IMR-90 (cell line): Measurements from ENCODE around the gene RPP40. TPM values are rescaled to one million over a fixed set of nuclear protein-coding genes. Genes with fewer than 3 reads are reported as not detected.

Source experiments
- ATAC-seq: fragments of 200-7000 bp; cut with Tn5 transposase; 2 replicates; pipeline ENCODE4 v1.9.1; 2020; ENCODE audit warnings: low read depth, mild to moderate bottlenecking, moderate library complexity
- BruUV-seq: library from RNA; stranded (reverse); fragments of 400-500 nt; replicated peaks from 2 replicates; lab custom pipeline; 2021; lab: Mats Ljungman, UMichigan
- CTCF ChIA-PET: fragments of 300-600 bp; formaldehyde crosslinking; extraction: SDS; loops from one replicate; lab custom pipeline; 2021; ENCODE audit warnings: antibody characterized with exemption; lab: Yijun Ruan, JAX
- POLR2A ChIA-PET: fragments of 300-600 bp; sonication (Branson Sonifier 250); formaldehyde crosslinking; loops from one replicate; lab custom pipeline; 2022; ENCODE audit warnings: antibody characterized with exemption; ENCODE audit not compliant: unreplicated experiment; lab: Charles Lee
- DNase-seq: peaks from one replicate; pipeline ENCODE4 v3.0.0; 2013
- H2AFZ ChIP-seq: replicated peaks from 2 replicates; pipeline ENCODE3; 2013; ENCODE audit warnings: low read length, mild to moderate bottlenecking; ENCODE audit not compliant: poor library complexity
- H2AK5ac ChIP-seq: 2 replicates; pipeline ENCODE4 v1.6.1; 2013; ENCODE audit warnings: low read depth, low read length, inconsistent platforms
- H2AK9ac ChIP-seq: replicated peaks from 2 replicates; pipeline ENCODE3; 2013; ENCODE audit warnings: mild to moderate bottlenecking, low read depth, low read length, moderate library complexity; ENCODE audit not compliant: poor library complexity
- H2BK120ac ChIP-seq: 2 replicates; pipeline ENCODE4 v1.6.1; 2013; ENCODE audit warnings: low read depth, low read length, inconsistent platforms
- H2BK15ac ChIP-seq: 3 replicates; pipeline ENCODE4 v1.6.1; 2013; ENCODE audit warnings: low read depth, low read length, inconsistent platforms
- H2BK20ac ChIP-seq: 2 replicates; pipeline ENCODE4 v1.6.1; 2013; ENCODE audit warnings: low read depth, mild to moderate bottlenecking, inconsistent platforms, low read length, moderate library complexity
- H2BK5ac ChIP-seq: 2 replicates; pipeline ENCODE4 v1.6.1; 2013; ENCODE audit warnings: mild to moderate bottlenecking, low read depth, low read length, inconsistent platforms; ENCODE audit not compliant: poor library complexity, severe bottlenecking
- H3K14ac ChIP-seq: replicated peaks from 2 replicates; pipeline ENCODE4 v1.6.1; 2013; ENCODE audit warnings: low read depth, low read length, inconsistent platforms
- H3K18ac ChIP-seq: 2 replicates; pipeline ENCODE4 v1.6.1; 2013; ENCODE audit warnings: low read depth, low read length, control low read depth
- H3K23ac ChIP-seq: 2 replicates; pipeline ENCODE4 v1.6.1; 2013; ENCODE audit warnings: low read depth, low read length, inconsistent platforms
- H3K27ac ChIP-seq: 2 replicates; pipeline ENCODE4 v1.5.1; 2013; ENCODE audit warnings: mild to moderate bottlenecking, control low read depth, low read length; ENCODE audit not compliant: insufficient read depth
- H3K27me3 ChIP-seq: 2 replicates; pipeline ENCODE4 v1.6.1; 2013; ENCODE audit warnings: low read length; ENCODE audit not compliant: control insufficient read depth, insufficient read depth
- H3K36me3 ChIP-seq: 2 replicates; pipeline ENCODE4 v1.6.1; 2013; ENCODE audit warnings: low read length, mixed read lengths; ENCODE audit not compliant: control insufficient read depth, insufficient read depth
- H3K4ac ChIP-seq: 2 replicates; pipeline ENCODE4 v1.6.1; 2013; ENCODE audit warnings: low read depth, low read length, inconsistent platforms
- H3K4me1 ChIP-seq: 2 replicates; pipeline ENCODE4 v1.6.1; 2013; ENCODE audit warnings: low read length, mixed read lengths; ENCODE audit not compliant: control insufficient read depth, insufficient read depth
- H3K4me2 ChIP-seq: 2 replicates; pipeline ENCODE4 v1.6.1; 2013; ENCODE audit warnings: low read depth, mild to moderate bottlenecking, control low read depth, low read length, moderate library complexity
- H3K4me3 ChIP-seq: 2 replicates; pipeline ENCODE4 v1.5.1; 2013; ENCODE audit warnings: low read depth, mild to moderate bottlenecking, control low read depth, low read length, moderate library complexity; ENCODE audit not compliant: insufficient read depth
- H3K56ac ChIP-seq: 2 replicates; pipeline ENCODE4 v1.6.1; 2013; ENCODE audit warnings: low read length, inconsistent platforms; ENCODE audit not compliant: insufficient read depth; ENCODE audit errors: extremely low read depth
- H3K79me1 ChIP-seq, 2 experiments: 2 replicates each; pipeline ENCODE4 v1.6.1; 2013; ENCODE audit warnings: low read length in 2 of 2, inconsistent platforms in 1 of 2, low read depth in 1 of 2
- H3K9ac ChIP-seq: 2 replicates; pipeline ENCODE4 v1.6.1; 2013; ENCODE audit warnings: low read depth, low read length, control low read depth
- H3K9me1 ChIP-seq: 2 replicates; pipeline ENCODE4 v1.6.1; 2013; ENCODE audit warnings: low read length, inconsistent platforms; ENCODE audit not compliant: insufficient read depth
- H3K9me3 ChIP-seq: 2 replicates; pipeline ENCODE4 v1.6.1; 2013; ENCODE audit warnings: low read length; ENCODE audit not compliant: control insufficient read depth, insufficient read depth
- H4K20me1 ChIP-seq: 2 replicates; pipeline ENCODE4 v1.6.1; 2013; ENCODE audit warnings: low read length, inconsistent platforms; ENCODE audit not compliant: insufficient read depth
- H4K5ac ChIP-seq: 2 replicates; pipeline ENCODE4 v1.6.1; 2013; ENCODE audit warnings: mild to moderate bottlenecking, low read depth, low read length, control low read depth
- H4K8ac ChIP-seq, 2 experiments: 2 replicates each; pipeline ENCODE4 v1.6.1; 2013; ENCODE audit warnings: low read depth in 2 of 2, low read length in 2 of 2, control low read depth in 1 of 2, inconsistent platforms in 1 of 2
- H4K91ac ChIP-seq: 2 replicates; pipeline ENCODE4 v1.6.1; 2013; ENCODE audit warnings: low read depth, low read length, inconsistent platforms; ENCODE audit not compliant: insufficient read depth
- BHLHE40 ChIP-seq: fragments of 150-350 bp; IDR thresholded peaks from 2 replicates; pipeline ENCODE4 v1.6.1; 2016; ENCODE audit warnings: mild to moderate bottlenecking, low read depth, low read length
- CEBPB ChIP-seq: IDR thresholded peaks from 2 replicates; pipeline ENCODE4 v1.6.1; 2012; ENCODE audit warnings: low read depth, low read length, improper control_type of control experiment
- CHD1 ChIP-seq: IDR thresholded peaks from 2 replicates; pipeline ENCODE4 v1.6.1; 2012; ENCODE audit warnings: low read depth, low read length, improper control_type of control experiment
- CTCF ChIP-seq: conservative IDR thresholded peaks from 2 replicates; pipeline ENCODE4 v1.5.1; 2012; ENCODE audit warnings: mild to moderate bottlenecking, low read depth, low read length, improper control_type of control experiment
- ELK1 ChIP-seq: fragments of 150-350 bp; IDR thresholded peaks from 2 replicates; pipeline ENCODE4 v1.6.1; 2016; ENCODE audit warnings: low read depth, mild to moderate bottlenecking, low read length, moderate library complexity, borderline replicate concordance
- FOS ChIP-seq: fragments of 150-350 bp; IDR thresholded peaks from 2 replicates; pipeline ENCODE4 v1.6.1; 2016; ENCODE audit warnings: low read depth, low read length
- MAFK ChIP-seq: IDR thresholded peaks from 2 replicates; pipeline ENCODE4 v1.6.1; 2012; ENCODE audit warnings: low read depth, low read length, improper control_type of control experiment
- MAZ ChIP-seq: IDR thresholded peaks from 2 replicates; pipeline ENCODE4 v1.6.1; 2012; ENCODE audit warnings: low read depth, mild to moderate bottlenecking, low read length, improper control_type of control experiment, moderate library complexity, borderline replicate concordance
- MXI1 ChIP-seq: IDR thresholded peaks from 2 replicates; pipeline ENCODE4 v1.6.1; 2012; ENCODE audit warnings: low read depth, mild to moderate bottlenecking, low read length, moderate library complexity, borderline replicate concordance
- NFE2L2 ChIP-seq: fragments of 150-350 bp; IDR thresholded peaks from 2 replicates; pipeline ENCODE4 v1.6.1; 2016; ENCODE audit warnings: low read depth, mild to moderate bottlenecking, low read length
- POLR2A ChIP-seq: IDR thresholded peaks from 2 replicates; pipeline ENCODE4 v1.6.1; 2012; ENCODE audit warnings: mild to moderate bottlenecking, low read depth, low read length
- RCOR1 ChIP-seq: IDR thresholded peaks from 2 replicates; pipeline ENCODE4 v1.6.1; 2012; ENCODE audit warnings: mild to moderate bottlenecking, low read length, improper control_type of control experiment; ENCODE audit not compliant: insufficient replicate concordance
- RFX5 ChIP-seq: IDR thresholded peaks from 2 replicates; pipeline ENCODE4 v1.8.0; 2012; ENCODE audit warnings: low read depth, mild to moderate bottlenecking, low read length, moderate library complexity
- SMC3 ChIP-seq: fragments of 150-350 bp; IDR thresholded peaks from 2 replicates; pipeline ENCODE4 v1.6.1; 2016; ENCODE audit warnings: low read depth, mild to moderate bottlenecking, antibody characterized with exemption, low read length, moderate library complexity
- USF2 ChIP-seq: fragments of 150-350 bp; IDR thresholded peaks from 2 replicates; pipeline ENCODE4 v1.6.1; 2017; ENCODE audit warnings: mild to moderate bottlenecking, antibody characterized with exemption, low read length, low read depth
- WGBS, 2 experiments: methylation state at CpG; one replicate each; pipeline versions ENCODE4 v1.1.5 to v1.1.7; 2013; ENCODE audit warnings: missing lambda C conversion rate in 2 of 2; ENCODE audit not compliant: insufficient read length in 1 of 2; ENCODE audit errors: extremely low coverage in 2 of 2; 5-methylcytosine and 5-hydroxymethylcytosine counted together
- dilution Hi-C: fragments of 300-500 bp; cut with HindIII; formaldehyde crosslinking; loops from one replicate; pipeline ENCODE4 v1.14.3; 2018; ENCODE audit warnings: low sequenced_read_pairs; ENCODE audit not compliant: unreplicated experiment
- in situ Hi-C: fragments of 300-500 bp; cut with MboI; formaldehyde crosslinking; loops from 3 replicates; pipeline ENCODE4 v1.14.3; 2019; ENCODE audit warnings: low sequenced_read_pairs, inconsistent platforms, mixed read lengths
- intact Hi-C: fragments of 100-400 bp; cut with micrococcal nuclease; formaldehyde crosslinking; loops from 2 replicates; pipeline ENCODE4 v1.10.0; 2022
- polyA plus RNA-seq, 3 experiments: library from polyadenylated mRNA; depleted of rRNA; stranded (reverse); fragments of >200 nt; gene quantifications; 2 replicates each; pipeline ENCODE4 v1.2.3, GENCODE V29; 2012; ENCODE audit warnings: low replicate concordance in 1 of 3
- total RNA-seq: library from RNA; depleted of rRNA; stranded (reverse); fragments of >200 nt; gene quantifications from 2 replicates; pipeline ENCODE4 v1.2.3, GENCODE V29; 2012

RPP40 gene
- total and polyA plus RNA-seq, 2 of the 4 experiments (the other 2 are of a cell fraction): 8.1 to 22.2 TPM

GRCh38 chr6:4986999-4987398 is 16.8 kb downstream of the RPP40 start:
- no peak overlapping the region for H2AK5ac ChIP-seq
- H3K9ac ChIP-seq: no peak overlapping the region
- CTCF ChIA-PET: no interaction called here
- H3K9me3 ChIP-seq: no peaks in the 10 kb centered on the region
- H3K27me3 ChIP-seq: no peaks in the 10 kb centered on the region; the same call in 1 of the 2 replicates
- no TSS peak for BruUV-seq
- H2BK15ac ChIP-seq: no peak overlapping the region
- in situ Hi-C loops: no loop called here
- H4K8ac ChIP-seq: no peak overlapping the region
- no peaks in the 10 kb centered on the region for H3K36me3 ChIP-seq
- H2BK20ac ChIP-seq: no peak overlapping the region
- no peak overlapping the region for H3K4me3 ChIP-seq
- no peak overlapping the region for H3K27ac ChIP-seq
- TF ChIP-seq USF2: no peak
- TF ChIP-seq POLR2A: no peak
- no peak for TF ChIP-seq FOS
- TF ChIP-seq NFE2L2: no peak
- no peak for TF ChIP-seq CTCF
- TF ChIP-seq MAFK: no peak
- TF ChIP-seq RFX5: no peak
- no peak for TF ChIP-seq ELK1
- TF ChIP-seq MXI1: no peak
- no peak for TF ChIP-seq SMC3
- no peak for TF ChIP-seq RCOR1
- no peak for TF ChIP-seq MAZ
- no peak for TF ChIP-seq CHD1
- TF ChIP-seq CEBPB: no peak
- TF ChIP-seq BHLHE40: no peak
- H3K79me1 ChIP-seq: no peaks in the 10 kb centered on the region
- POLR2A ChIA-PET: no interaction called here
- DNase-seq: no peak
- no peak overlapping the region for H4K5ac ChIP-seq
- no peak overlapping the region for H3K18ac ChIP-seq
- dilution Hi-C loops: no loop called here
- no peaks in the 10 kb centered on the region for H3K9me1 ChIP-seq
- H2AFZ ChIP-seq: no peak overlapping the region
- no peak overlapping the region for H3K4ac ChIP-seq
- peaks cover 3% of the 10 kb centered on the region for H3K4me1 ChIP-seq
- H2BK120ac ChIP-seq: no peak overlapping the region
- no peak overlapping the region for H2AK9ac ChIP-seq
- H3K56ac ChIP-seq: no peak overlapping the region
- H3K4me2 ChIP-seq: no peak overlapping the region
- no peak overlapping the region for H3K23ac ChIP-seq
- H4K20me1 ChIP-seq: no peaks in the 10 kb centered on the region; the same call in 1 of the 2 replicates
- intact Hi-C loops: no loop called here
- H4K91ac ChIP-seq: no peak overlapping the region
- ATAC-seq: no peak
- no CpG with 5 or more reads among the region's 3 CpGs for WGBS, 2 experiments
- H2BK5ac ChIP-seq: no peak overlapping the region
- H3K14ac ChIP-seq: no peak overlapping the region
